Skeletal muscle satellite cell (primary cell): ENCODE measurements around the gene ABCF1.
A peak's percentile ranks its signal among the peaks of the same experiment; 100 is the strongest.

Experiments used
- H3K27me3 ChIP-seq: 2 replicates; pipeline ENCODE4 v1.7.0; 2013; ENCODE audit warnings: low read length; ENCODE audit not compliant: control insufficient read depth, insufficient read depth
- H3K36me3 ChIP-seq: 2 replicates; pipeline ENCODE4 v1.7.0; 2013; ENCODE audit warnings: mild to moderate bottlenecking, control low read depth, low read length; ENCODE audit not compliant: insufficient read depth
- H3K4me1 ChIP-seq: 2 replicates; pipeline ENCODE4 v1.7.0; 2013; ENCODE audit warnings: low read length; ENCODE audit not compliant: control insufficient read depth, insufficient read depth
- H3K4me2 ChIP-seq: 2 replicates; pipeline ENCODE4 v1.7.0; 2013; ENCODE audit warnings: mild to moderate bottlenecking, low read length
- H3K4me3 ChIP-seq: 2 replicates; pipeline ENCODE4 v1.7.0; 2013; ENCODE audit warnings: low read length
- H3K9ac ChIP-seq: 2 replicates; pipeline ENCODE4 v1.7.0; 2013; ENCODE audit warnings: mild to moderate bottlenecking, low read depth, low read length, moderate library complexity
- H3K9me3 ChIP-seq: replicated peaks from 2 replicates; pipeline ENCODE4 v1.7.0; 2013; ENCODE audit warnings: mild to moderate bottlenecking, control low read depth, low read length

Gene ABCF1

GRCh38 chr6:30544666-30545272, 26.5 kb upstream of the ABCF1 start:
- Histone ChIP-seq H3K36me3 (peaks cover 27% of the 10 kb centered on the region), H3K9me3 (no peaks in the 10 kb centered on the region), H3K4me1 (peaks cover 19% of the 10 kb centered on the region), H3K4me3 (no peak overlapping the region), H3K4me2 (no peak overlapping the region), H3K9ac (no peak overlapping the region), H3K27me3 (no peaks in the 10 kb centered on the region)

- Histone ChIP-seq H3K36me3 (peaks cover 46% of the 10 kb centered on the region), H3K9me3 (no peaks in the 10 kb centered on the region), H3K27me3 (no peaks in the 10 kb centered on the region), H3K4me3 (no peak overlapping the region), H3K9ac (no peak overlapping the region), H3K4me2 (no peak overlapping the region), H3K4me1 (peaks cover 14% of the 10 kb centered on the region)
Measured at GRCh38 chr6:30547454-30547853, 23.8 kb upstream of the ABCF1 start.

DNA sequence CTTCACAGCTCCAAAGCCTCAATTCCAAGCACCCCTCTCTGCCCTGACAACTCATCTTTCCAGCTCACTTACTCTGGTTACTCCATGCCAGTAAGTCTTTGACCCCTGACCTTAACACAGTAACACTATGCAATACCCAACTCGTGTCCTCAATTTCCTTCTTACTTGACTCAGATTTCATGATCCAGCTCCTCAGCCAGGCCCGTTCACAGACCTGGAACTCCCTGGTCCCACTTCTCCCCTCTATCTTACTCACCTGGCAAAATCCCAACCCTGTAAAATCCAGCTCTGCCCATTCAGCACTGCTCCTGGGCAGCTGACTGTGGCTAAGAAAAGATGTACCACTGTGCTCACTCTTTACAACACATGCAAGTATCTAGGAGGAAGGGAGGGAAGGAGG, 22.9 kb upstream of the ABCF1 start:
- Histone ChIP-seq H3K4me3 (no peak overlapping the region), H3K27me3 (no peaks in the 10 kb centered on the region), H3K36me3 (peaks cover 55% of the 10 kb centered on the region), H3K9ac (no peak overlapping the region), H3K4me1 (peaks cover 11% of the 10 kb centered on the region), H3K9me3 (no peaks in the 10 kb centered on the region), H3K4me2 (no peak overlapping the region)

DNA sequence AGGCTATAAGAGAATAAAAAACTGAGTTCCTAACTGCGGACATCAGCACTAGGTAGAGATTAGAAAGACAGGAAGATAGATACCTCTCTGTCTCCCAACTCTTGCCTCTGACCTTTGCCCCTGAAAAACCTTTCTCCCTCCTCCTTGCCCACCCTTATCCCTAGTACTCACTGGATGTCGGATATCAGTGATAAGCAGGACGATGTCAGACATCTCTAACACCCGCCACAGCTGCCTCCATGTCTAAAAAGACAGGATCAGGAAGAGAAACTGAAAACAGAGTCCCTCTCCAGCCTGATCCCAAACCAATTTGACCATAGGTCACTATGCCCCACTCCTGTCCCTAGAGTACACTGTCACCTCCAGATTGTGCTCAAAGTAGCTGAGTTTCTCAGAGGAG, 16.8 kb upstream of the ABCF1 start:
- H3K27me3 ChIP-seq = no peaks in the 10 kb centered on the region
- H3K4me3 ChIP-seq = no peak overlapping the region
- H3K4me1 ChIP-seq = peaks cover 17% of the 10 kb centered on the region
- peak overlapping the region; percentile 93 for H3K9ac ChIP-seq
- H3K4me2 ChIP-seq = peak overlapping the region; percentile 100
- no peaks in the 10 kb centered on the region for H3K9me3 ChIP-seq
- H3K36me3 ChIP-seq = peaks cover 41% of the 10 kb centered on the region

GRCh38 chr6:30554962-30555815, 16.1 kb upstream of the ABCF1 start:
- Histone ChIP-seq H3K9ac (peak overlapping the region; percentile 93), H3K4me3 (peak overlapping the region; percentile 95), H3K4me1 (peaks cover 17% of the 10 kb centered on the region), H3K27me3 (no peaks in the 10 kb centered on the region), H3K4me2 (peak overlapping the region; percentile 100), H3K9me3 (no peaks in the 10 kb centered on the region), H3K36me3 (peaks cover 39% of the 10 kb centered on the region)

DNA sequence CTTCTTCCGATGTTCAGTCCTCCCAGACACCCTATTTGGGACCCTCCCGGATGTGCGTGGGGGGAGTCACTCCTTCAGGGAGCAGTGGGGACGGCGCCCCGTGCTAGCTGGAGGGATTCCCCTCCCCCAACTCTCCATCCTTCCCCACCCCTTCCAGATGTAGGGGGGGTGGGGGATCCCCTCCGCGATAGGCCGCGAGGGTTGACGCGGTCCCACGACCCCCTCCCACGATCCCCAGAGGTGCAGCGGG, 15.5 kb upstream of the ABCF1 start:
- Histone ChIP-seq H3K27me3 (no peaks in the 10 kb centered on the region), H3K4me3 (peak overlapping the region; percentile 95), H3K36me3 (peaks cover 34% of the 10 kb centered on the region), H3K4me2 (peak overlapping the region; percentile 100), H3K4me1 (peaks cover 17% of the 10 kb centered on the region), H3K9ac (peak overlapping the region; percentile 93), H3K9me3 (no peaks in the 10 kb centered on the region)

GRCh38 chr6:30556066-30556905, 15.0 kb upstream of the ABCF1 start, which contains the start of gene GNL1:
Gene GNL1 (minus strand): TSS chr6:30556489. CDS start chr6:30556203, 286 bp downstream.
- Histone ChIP-seq H3K27me3 (no peaks in the 10 kb centered on the region), H3K9ac (peak within 1 kb of the TSS; percentile 93), H3K4me2 (peak within 1 kb of the TSS; percentile 100), H3K9me3 (no peaks in the 10 kb centered on the region), H3K4me3 (peak within 1 kb of the TSS; percentile 95), H3K36me3 (peaks cover 30% of the 10 kb centered on the region), H3K4me1 (peaks cover 17% of the 10 kb centered on the region)

DNA sequence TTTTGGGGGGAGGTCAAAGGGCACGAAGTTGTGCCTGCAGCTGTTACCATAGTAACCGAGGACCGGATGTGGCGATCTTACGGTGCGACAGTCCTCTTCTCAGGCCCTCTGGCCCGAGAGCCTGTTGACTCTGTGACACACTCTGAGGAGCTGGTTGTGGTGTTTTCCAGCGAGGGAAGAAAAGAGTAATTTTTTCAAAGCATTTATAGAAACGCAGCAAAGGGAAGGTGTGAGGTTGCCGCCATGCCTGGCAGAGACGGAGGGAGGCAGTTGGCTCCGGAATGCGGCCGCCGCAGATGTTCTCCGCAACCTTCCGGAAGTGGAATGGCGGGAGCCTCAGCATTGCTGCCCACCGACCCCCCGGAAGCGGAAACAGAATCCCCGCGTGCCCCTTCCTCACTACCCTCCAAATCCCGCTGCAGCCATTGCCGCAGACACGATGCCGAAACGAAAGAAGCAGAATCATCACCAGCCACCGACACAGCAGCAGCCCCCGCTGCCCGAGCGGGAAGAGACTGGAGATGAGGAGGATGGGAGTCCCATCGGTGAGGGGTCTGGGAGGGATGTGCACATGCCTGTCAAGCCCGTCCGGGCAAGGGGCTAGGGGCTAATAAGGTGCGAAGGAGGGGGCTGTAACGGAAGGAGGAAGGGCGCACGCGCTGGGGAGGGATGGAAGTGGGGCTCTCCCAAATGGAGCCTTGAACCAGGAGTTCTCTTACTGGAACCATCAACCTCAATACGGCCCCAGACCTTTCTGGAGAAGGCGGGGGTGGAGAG, 14.1 kb upstream of the ABCF1 start, which contains the start of gene PRR3:
Gene PRR3, plus strand, starts transcription at position 390 of the 777 bp plus-strand sequence. Its CDS starts 50 bp downstream, at position 440.
- peak within 1 kb of the TSS; percentile 93 for H3K9ac ChIP-seq
- peak within 1 kb of the TSS; percentile 100 for H3K4me2 ChIP-seq
- H3K27me3 ChIP-seq = no peaks in the 10 kb centered on the region
- peak within 1 kb of the TSS; percentile 95 for H3K4me3 ChIP-seq
- H3K9me3 ChIP-seq = no peaks in the 10 kb centered on the region
- H3K4me1 ChIP-seq = peaks cover 17% of the 10 kb centered on the region
- H3K36me3 ChIP-seq = peaks cover 27% of the 10 kb centered on the region

DNA sequence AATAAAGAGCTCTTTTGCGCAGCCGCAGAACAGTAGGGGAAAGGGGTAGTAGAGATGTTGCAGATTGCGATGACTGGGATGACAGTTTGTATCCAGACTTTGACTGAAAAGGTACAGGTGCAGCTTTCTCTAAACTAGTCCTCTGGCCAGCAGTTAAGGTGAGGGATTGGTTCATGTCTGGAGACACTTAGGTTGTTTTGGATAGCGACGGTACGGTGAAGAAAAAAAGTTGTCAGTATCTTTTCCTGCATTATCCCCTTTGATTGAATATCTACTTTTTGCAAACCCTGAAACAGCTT, 13.6 kb upstream of the ABCF1 start:
- Histone ChIP-seq H3K4me3 (peak overlapping the region; percentile 95), H3K9ac (peak overlapping the region; percentile 93), H3K27me3 (no peaks in the 10 kb centered on the region), H3K36me3 (peaks cover 27% of the 10 kb centered on the region), H3K4me1 (peaks cover 17% of the 10 kb centered on the region), H3K4me2 (peak overlapping the region; percentile 100), H3K9me3 (no peaks in the 10 kb centered on the region)

DNA sequence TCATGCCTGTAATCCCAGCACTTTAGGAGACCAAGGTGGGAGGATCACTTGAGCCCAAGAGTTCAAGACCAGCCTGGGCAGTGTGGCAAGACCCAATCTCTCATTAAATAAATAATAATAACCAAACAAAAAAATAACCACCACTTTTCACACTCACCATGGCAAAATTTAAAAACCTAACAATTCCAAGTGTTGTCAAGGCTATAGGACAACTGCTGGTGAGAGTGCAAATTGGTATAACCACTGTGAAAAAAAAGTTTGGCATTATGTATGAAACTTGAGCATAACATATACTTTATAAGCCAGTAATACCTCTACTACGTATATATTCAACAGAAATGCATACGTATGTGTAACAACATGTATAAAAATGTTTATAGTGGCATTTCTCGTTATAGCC, 10.3 kb upstream of the ABCF1 start:
- Histone ChIP-seq H3K27me3 (no peaks in the 10 kb centered on the region), H3K9me3 (no peaks in the 10 kb centered on the region)

More for the DNA sequence above, 10.3 kb upstream of the ABCF1 start:
- Histone ChIP-seq H3K4me2 (no peak overlapping the region), H3K4me3 (no peak overlapping the region), H3K4me1 (peaks cover 10% of the 10 kb centered on the region), H3K9ac (no peak overlapping the region), H3K36me3 (peaks cover 16% of the 10 kb centered on the region)
